Stimulated activated CD4-positive, alpha-beta T cell treated with anti-CD3 and anti-CD28 coated beads, Interleukin-1b, Interleukin-23, amount 100 ng/mL, for 24 hours (primary cell): ENCODE data around the gene SGTA.

Experiments
- DNase-seq, 4 experiments: peaks; one replicate each; pipeline ENCODE4 v3.0.0-alpha.2; 2020; ENCODE audit warnings: low read depth in 4 of 4, low spot score in 1 of 4

The SGTA gene

GRCh38 chr19:2728783-2729387, 54.2 kb downstream of the SGTA start:
- DNase-seq, result no peak

- DNase-seq, result no peak
These were observed 55.5 kb downstream of the SGTA start for GRCh38 chr19:2727640-2727944.

GRCh38 chr19:2726904-2727639, 56.0 kb downstream of the SGTA start:
- no peak for DNase-seq

DNA sequence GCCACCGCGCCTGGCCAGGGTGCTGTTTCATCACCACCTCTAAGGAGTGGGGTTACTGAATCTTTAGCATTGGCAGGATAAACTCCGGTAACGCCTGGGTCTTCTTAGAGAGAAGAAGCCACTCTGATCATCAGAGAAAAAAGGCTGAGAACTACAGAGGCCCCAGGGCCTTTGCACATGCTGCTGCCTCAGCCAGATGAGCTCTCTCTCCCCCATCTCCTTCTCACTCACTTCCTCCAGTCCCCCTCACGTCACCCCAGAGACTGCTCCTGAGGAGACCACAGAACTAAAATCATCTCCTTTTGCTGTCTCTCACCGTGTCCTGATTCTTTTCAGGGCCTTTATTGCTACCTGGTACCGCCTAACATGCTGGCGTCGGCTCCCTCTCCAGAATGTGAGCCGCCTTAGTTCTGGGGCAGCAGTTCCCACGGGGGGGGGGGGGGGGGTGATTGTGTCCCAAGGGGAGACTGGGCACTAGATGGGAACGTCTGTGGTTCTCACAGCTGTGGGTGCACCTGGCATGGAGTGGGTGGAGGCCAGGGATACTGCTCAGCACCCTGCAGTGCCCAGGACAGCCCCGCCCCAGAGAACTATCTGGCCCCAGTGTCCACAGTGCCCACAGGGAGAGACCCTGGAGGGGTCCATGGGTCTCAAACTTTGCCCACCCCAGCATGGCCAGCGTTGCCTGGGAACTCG, 56.8 kb downstream of the SGTA start:
- DNase-seq, result no peak

DNA sequence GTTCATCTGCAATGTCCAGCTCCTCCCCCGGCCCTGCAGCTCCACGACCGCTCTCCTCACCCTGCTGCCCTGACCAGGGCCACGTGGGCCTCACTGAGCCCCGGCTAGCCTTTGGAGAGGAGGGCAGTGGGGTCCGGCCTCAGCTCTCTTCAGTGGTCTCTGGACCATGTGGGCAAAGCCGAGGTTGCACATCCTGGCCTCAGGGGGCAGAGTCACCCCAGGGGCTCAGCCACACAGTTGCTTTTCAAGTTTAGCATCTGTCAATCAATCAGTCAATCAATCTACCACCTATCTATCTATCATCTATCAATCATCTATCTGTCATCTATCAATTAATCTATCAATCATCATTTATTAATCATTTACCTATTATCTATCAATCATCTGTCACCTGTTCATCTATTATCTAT, 58.9 kb downstream of the SGTA start:
- DNase-seq, result no peak

- no peak for DNase-seq
These were observed 59.3 kb downstream of the SGTA start for GRCh38 chr19:2723747-2724146.

GRCh38 chr19:2723345-2723715, 59.7 kb downstream of the SGTA start:
- no peak for DNase-seq

DNA sequence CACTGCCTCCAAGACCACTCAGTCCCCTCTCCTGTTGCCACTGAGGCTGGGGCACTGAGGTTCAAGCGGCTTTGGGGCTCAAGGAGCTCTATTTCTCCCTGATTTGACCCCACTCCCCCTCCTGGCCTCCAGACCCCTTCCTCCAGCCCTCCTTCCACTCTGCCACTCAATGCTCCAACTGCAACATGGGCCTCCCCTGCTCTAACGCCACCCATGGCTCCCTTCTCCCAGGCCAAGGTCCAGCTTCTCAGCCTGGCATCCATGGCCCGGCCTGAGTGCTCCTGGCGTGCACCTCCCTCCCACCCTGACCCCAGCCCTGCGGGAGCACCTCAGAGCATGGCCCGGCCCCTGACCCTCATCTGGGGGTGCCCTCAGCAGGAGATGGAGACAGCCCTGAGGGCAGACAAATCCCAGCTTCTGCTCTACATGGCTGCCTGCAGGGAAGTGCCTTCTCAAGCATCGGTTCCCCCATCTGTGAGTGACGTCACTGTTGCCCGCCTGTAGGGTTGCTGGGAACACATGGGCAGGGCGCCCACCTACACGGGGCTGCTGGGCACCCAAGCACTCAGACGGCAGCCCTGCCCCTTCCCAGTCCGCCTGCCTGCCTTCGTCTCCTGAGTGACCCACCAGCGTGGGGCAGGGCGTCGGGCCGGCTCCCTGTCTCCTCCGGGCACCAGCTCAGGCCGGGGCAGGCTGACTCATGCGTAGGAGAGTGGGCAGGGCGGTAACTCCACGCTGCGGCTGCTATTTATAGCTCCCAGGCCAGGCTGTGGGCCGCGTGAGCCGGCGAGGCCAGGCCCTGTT, 60.3 kb downstream of the SGTA start:
- DNase-seq, result no peak

DNA sequence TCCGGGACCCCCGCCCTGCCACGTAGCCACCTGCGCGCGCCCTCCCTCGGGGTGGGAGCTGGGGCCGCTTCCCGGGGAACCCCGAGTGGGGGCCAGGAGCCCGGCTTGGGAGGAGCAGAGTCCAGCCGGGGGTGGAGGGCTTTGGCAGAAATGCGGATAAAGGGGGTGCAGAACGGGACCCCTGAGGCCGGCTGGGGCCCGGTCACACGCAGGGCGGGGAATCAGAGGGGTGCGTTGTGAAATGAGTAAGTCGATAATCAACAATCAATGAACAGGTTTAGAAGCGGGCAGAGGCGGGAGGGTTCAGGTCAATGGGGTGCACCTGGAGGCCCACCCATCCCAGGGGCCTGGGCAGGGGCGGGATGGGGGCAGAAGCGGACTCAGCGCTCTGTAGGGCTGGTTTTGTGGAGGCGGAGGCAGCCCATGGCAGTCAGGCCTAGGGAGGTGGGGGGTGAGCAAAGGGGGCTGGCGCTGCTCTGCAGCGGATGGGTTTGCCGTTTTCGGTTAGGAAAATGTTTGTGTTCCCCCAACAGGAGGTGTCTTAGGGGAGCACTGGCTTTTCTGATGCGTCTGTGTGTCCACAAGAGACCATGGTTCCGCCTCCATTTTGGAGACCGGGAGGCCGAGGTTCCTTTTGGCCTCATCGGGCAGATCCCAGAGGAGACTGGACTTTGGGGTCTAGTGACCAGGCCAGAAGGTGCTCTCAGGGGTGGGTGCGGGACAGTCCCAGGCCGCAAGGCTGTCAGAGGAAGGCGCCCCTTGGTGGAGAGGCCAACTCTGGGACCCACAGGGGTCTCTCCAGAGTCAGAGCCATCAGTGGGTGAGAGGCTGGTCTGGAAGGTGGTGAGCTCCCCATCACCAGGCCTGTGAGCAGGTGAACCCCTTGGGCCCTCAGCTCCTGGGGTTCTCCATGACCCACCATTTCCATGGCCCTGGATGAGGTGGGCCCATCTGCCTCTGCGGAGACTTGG, 61.2 kb downstream of the SGTA start:
- DNase-seq, result no peak

GRCh38 chr19:2720777-2721569, 62.1 kb downstream of the SGTA start, which contains the start of gene DIRAS1:
Gene DIRAS1, minus strand, starts transcription at chr19:2721372. Its CDS starts 3,566 bp downstream, at chr19:2717806.
- no peak for DNase-seq

DNA sequence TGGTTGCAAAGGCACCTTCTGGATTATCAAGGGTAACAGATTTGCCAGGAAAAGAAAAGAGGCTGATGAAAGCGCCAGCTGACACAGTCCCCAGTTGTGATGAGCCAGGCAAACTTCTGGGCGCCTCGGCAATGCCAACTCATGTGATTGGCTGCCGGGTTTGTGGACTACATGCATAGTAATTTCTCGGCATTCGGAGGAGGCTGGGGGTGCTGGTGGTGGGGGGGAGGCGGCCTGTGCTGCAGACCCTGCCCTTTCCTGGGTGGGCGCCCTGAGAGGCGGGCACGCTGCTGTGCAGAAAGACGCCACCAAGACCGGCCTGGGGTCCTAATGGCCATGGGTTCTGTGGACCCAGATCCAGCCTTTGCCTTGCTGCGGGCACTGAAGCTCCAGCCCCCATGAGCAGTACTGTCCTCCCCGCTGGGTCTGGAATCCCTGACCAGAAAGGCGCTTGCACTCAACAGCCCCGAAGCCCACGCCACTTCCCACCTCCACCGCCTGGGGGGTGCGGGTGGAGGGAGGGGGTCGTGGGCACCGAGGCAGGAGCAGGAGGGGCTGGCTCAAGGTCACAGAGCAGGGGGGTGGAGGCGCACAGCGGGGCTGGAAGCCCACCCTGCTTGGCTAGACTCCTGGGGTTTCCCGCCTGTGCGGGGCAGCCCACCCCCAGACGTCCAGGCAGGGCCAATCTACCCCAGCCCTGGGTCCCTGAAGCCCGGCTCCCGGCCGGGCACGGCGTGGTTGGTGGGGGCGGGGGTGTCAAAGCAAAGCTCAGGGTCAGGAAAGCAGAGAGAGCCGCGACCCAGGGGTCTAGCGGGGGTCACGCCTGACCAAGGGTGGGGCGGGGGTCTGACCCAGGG, 62.9 kb downstream of the SGTA start:
- no peak for DNase-seq

DNA sequence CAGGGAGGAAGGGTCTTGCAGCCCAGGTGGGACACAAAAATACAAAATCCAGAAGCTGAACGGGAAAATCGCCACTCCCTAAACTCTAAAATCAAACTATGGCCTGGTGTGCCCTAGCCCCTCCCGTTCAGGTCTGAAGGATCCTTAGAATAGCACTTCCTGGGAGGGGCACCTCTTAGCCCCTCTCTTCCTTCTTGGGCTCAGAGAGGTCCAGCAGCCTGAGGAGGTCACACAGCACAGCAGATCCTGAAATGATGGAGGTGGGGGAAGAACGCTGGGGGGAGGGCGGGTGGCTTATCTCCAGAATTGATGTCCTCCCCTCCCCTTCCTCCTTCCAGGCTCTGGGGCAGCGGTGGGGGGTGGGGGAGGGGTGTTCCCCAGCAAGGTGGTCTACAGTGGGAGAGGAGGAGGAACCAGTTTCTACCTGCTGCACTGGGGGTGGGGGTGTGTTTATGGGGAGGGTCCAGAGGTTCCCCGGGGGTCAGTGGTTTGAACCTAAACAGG, 63.8 kb downstream of the SGTA start:
- DNase-seq, result no peak

DNA sequence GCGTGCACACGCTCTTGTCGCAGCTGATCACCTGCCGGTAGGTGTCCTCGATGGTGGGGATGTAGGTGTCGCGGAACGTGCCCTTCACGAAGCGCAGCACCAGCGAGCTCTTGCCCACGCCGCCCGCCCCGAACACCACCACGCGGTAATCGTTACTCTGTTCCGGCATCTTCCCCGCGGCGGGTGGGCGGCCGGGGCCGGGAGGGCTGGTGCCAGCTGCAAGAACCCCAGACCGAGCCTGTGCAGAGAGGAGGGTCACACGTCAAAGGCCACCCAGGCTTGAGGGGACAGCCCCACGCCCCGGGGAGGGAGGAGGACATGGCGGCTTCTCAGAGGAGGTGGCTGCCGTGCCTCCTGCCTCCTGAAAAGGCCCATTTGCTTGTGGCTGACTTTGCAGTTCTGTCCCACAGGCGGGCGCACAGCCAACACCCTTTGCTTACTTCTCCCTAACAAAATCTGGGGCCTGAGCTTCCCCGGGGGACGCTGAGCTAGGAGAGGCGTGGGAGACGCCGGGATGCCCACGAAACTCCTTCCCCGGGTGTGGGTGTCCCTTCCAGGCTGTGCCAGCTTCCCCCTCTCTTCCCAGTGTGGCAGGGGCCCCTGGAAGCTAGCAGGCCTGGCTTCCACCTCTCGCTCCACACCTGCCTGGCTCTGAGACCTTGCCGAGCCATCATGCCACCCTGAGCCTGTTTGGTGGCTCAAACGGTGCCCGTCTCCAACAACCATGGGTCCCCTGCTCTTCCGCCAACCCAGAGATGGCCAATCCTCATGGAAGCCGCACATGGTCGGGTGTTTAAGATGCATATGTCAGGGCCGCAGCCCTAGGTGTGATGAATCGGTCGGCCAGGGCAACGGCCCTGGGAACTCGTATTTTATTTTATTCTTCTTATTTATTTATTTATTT, 65.2 kb downstream of the SGTA start:
- no peak for DNase-seq

DNA sequence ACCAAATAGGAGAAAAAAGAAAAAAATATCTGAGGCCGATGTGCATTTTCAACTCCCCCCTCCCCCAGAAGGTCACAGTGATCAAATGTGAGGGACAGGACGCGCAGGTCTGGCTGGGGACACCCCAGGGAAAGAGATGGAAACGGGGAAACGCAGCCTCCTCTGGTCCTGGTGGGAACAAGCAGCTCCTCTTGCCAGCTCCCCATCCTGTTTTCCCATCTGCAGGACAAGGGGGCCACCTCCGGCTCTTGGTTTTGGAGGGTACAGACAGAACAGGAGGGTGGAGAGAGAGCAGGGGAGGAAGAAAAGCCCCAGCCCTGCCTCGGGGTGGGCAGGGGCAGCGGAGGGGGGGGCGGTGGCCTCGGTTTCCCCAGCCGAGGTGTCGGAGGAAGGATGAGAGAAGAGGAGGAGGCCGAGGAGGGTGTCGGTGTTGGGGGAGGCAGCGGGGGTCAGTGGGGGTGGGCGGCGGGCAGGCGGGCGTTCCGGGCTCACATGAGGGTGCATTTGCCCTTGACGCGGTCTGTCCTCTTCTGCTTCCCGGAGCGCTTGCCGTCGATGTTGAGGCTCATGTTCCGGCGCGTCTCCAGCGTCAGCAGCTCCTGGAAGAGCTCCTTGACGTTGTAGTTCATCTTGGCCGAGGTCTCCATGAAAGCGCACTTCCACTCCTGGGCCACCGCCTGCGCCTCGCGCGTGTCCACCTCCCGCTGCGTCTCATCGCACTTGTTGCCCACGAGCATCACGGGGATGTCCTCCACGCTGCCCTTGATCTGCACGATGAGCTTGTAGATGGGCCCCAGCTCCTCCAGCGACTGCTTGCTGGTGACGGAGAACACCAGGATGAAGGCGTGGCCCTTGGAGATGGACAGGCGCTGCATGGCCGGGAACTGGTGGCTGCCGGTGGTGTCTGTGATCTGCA, 66.1 kb downstream of the SGTA start:
- DNase-seq, result no peak

DNA sequence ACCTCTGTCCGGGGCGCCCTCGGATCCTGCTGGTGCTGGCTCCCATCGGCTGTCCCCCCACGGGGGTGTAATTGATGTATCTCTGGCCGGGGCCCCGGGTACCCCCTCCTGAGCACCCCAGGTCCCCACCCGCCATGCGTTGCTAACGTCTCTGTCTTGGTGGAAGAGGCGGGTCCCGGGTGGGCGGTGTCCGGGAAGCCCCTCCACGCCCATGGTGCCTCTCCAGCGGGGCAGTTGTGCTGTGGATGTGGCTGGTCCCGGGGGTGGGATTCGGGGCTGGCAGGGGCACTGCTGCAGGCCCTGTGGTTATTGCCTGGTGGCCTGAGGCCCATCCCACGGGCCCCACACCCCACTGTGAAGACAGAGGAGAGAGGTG, 66.8 kb downstream of the SGTA start:
- DNase-seq, result no peak

DNA sequence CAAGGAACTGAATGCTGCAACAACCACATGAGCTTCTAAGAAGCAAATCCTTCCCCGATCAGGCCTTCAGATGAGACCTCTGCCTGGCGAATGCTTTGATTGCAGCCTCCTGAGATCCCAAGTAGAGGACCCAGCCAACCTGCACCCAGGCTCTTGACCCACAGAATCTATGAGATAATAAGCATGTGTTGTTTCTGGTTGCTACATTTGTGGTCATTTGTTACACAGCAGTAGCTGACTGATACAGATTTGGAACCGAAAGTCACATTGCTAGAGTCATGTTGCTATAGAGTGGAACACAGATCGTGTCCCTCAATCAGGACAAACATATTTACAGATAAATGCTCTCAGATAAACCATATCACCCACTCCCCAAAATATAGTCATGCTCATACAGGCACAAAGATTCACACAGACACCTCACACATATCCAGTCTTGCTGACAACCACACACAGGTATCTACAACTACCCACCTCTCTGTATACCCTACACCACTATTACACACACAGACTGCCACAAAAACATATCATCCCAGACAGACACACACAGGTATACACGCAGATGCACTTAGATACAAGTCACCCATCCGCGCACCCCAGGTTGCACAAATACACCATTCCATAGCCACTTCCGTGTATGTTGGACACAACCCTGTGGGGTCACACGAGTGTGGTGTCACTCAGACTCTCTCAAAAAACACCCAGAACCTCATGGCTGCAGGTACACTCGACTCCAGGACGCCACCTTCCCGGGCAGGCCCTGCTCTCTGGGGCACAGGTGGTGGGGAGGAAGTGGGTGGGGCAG, 67.4 kb downstream of the SGTA start:
- no peak for DNase-seq
